Measurements from ENCODE around the gene PPFIA1.

The PPFIA1 gene

GRCh38 chr11:70339066-70339465, 68.6 kb downstream of the PPFIA1 start:
- TF ChIP-seq, protein P1, sequence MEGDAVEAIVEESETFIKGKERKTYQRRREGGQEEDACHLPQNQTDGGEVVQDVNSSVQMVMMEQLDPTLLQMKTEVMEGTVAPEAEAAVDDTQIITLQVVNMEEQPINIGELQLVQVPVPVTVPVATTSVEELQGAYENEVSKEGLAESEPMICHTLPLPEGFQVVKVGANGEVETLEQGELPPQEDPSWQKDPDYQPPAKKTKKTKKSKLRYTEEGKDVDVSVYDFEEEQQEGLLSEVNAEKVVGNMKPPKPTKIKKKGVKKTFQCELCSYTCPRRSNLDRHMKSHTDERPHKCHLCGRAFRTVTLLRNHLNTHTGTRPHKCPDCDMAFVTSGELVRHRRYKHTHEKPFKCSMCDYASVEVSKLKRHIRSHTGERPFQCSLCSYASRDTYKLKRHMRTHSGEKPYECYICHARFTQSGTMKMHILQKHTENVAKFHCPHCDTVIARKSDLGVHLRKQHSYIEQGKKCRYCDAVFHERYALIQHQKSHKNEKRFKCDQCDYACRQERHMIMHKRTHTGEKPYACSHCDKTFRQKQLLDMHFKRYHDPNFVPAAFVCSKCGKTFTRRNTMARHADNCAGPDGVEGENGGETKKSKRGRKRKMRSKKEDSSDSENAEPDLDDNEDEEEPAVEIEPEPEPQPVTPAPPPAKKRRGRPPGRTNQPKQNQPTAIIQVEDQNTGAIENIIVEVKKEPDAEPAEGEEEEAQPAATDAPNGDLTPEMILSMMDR (IDR thresholded peaks at IDR 0.05; ENCODE audit: borderline replicate concordance, control extremely low read depth, extremely low read depth, insufficient read depth, missing control alignments) = no peak
- in situ Hi-C loops (cut with MboI; ENCODE audit: low sequenced_read_pairs, unreplicated experiment) = no loop called here

DNA sequence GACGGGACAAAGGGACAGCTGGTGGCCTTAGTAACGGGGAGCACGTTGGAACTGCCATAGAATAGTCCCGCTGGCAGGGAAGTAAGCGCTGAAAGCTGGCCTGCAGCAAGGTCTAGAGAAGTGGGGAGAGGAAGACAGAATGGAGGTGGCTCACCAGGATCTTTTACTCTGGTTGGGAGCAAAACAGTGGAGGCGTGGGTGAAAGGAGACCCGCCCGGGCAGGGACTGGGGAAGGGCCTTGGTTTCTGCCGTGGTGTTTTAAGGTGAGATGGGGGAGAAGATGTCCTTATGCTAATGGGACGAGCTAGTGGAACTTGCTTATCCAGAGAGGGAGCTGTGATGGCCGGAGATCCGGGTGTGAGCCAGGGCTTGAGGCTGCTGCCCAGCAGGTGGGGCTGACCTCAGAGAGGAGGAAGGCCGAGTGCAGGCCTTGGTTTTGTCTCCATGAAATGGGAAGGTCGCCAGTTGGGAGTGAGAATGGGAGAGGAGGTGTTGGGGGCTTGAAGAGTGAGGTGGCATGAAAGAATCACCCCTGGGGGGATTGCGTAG, 71.5 kb downstream of the PPFIA1 start:
- in situ Hi-C loops (cut with MboI; ENCODE audit: low sequenced_read_pairs, unreplicated experiment) = no loop called here
- TF ChIP-seq, protein P1 (IDR thresholded peaks at IDR 0.05; ENCODE audit: borderline replicate concordance, control extremely low read depth, extremely low read depth, insufficient read depth, missing control alignments) = no peak
- DNase-seq (ENCODE audit: low spot score) = no peak

More at GRCh38 chr11:70339066-70339465, 68.6 kb downstream of the PPFIA1 start:
- no peak for DNase-seq (ENCODE audit: low spot score)

DNA sequence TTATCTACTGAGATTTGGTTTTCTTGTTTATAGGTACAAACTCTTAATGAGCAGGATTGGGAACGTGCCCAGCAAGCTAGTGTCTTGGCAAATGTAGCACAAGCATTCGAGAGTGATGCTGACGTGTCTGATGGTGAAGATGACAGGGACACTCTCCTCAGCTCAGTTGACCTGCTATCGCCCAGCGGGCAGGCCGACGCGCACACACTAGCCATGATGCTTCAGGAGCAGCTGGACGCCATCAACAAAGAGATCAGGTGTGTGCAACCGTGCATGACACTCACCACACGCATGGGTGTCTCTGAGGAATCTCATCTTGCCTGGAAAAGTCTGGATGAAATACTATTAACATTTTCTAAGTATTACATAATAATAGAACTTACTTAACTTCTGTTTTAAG, 73.1 kb downstream of the PPFIA1 start:
- TF ChIP-seq, protein P1 (IDR thresholded peaks at IDR 0.05; ENCODE audit: borderline replicate concordance, control extremely low read depth, extremely low read depth, insufficient read depth, missing control alignments) = no peak
- in situ Hi-C loops (cut with MboI; ENCODE audit: low sequenced_read_pairs, unreplicated experiment) = no loop called here
- DNase-seq (ENCODE audit: low spot score) = no peak

- no peak for DNase-seq (ENCODE audit: low spot score)
- in situ Hi-C loops (cut with MboI; ENCODE audit: low sequenced_read_pairs, unreplicated experiment) = no loop called here
- TF ChIP-seq, protein P1 (IDR thresholded peaks at IDR 0.05; ENCODE audit: borderline replicate concordance, control extremely low read depth, extremely low read depth, insufficient read depth, missing control alignments) = no peak
Measured at GRCh38 chr11:70348191-70348590, 77.7 kb downstream of the PPFIA1 start.

DNA sequence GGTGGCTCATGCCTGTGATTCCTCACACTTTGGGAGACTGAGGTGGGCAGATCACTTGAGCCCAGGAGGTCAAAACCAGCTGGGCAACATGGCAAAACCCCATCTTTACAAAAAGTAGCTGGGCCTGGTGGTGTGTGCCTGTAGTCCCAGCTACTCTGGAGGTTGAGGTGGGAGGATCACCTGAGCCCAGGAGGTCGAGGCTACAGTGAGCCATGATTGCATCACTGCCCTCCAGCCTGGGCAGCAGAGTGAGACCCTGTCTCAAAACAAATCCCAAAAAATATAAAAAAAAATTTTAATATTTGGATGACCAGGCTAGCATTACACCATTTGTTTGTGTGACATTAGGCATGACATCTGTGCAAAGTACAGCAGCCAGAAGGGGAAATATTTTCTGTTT, 78.1 kb downstream of the PPFIA1 start:
- in situ Hi-C loops (cut with MboI; ENCODE audit: low sequenced_read_pairs, unreplicated experiment) = no loop called here
- TF ChIP-seq, protein P1 (IDR thresholded peaks at IDR 0.05; ENCODE audit: borderline replicate concordance, control extremely low read depth, extremely low read depth, insufficient read depth, missing control alignments) = no peak
- no peak for DNase-seq (ENCODE audit: low spot score)

DNA sequence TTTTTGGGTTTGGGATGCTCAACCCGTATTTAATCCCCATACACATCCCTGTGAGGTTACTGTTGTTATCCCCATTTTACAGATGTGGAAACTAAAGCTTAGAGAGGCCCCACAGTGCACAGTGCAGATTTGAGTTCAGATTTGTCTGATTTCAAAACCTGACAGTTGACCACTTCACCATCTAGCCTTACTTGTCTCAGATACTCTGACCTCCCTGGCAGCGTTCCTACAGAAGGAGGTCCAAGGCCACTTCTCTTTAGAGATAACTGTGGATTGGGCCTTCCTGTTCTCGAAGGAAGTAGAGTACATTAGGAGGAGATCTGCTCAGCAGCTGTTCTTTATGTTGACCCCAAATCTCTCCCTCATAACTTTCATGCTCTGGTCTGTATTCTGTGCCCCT, 81.2 kb downstream of the PPFIA1 start:
- DNase-seq (ENCODE audit: low spot score) = no peak
- TF ChIP-seq, protein P1 (IDR thresholded peaks at IDR 0.05; ENCODE audit: borderline replicate concordance, control extremely low read depth, extremely low read depth, insufficient read depth, missing control alignments) = no peak
- in situ Hi-C loops (cut with MboI; ENCODE audit: low sequenced_read_pairs, unreplicated experiment) = no loop called here
